Caki2 (cell line): Measurements from ENCODE around the gene GPC2. TPM values are rescaled to one million over a fixed set of nuclear protein-coding genes. Genes with fewer than 3 reads are reported as not detected.
A peak's percentile ranks its signal among the peaks of the same experiment; 100 is the strongest.

Source experiments
- DNase-seq: peaks from one replicate; pipeline ENCODE4 v3.0.0-alpha.2; 2015; ENCODE audit warnings: low read depth
- in situ Hi-C: cut with HindIII; loops from 2 replicates; pipeline ENCODE4 v1.10.0; 2016; ENCODE audit warnings: low sequenced_read_pairs, low pct_unique_long_range_greater_than_20kb, mixed read lengths
- total RNA-seq: library from RNA; depleted of rRNA; stranded (reverse); fragments of >200 nt; shearing (Covaris generic); gene quantifications from 2 replicates; pipeline ENCODE4 v1.2.3, GENCODE V29; 2014; ENCODE audit warnings: low replicate concordance

The GPC2 gene
- total RNA-seq, 1 experiment from 2014 or later: 1.6 TPM

- in situ Hi-C loops: no loop called here
- no peak for DNase-seq
Measured at GRCh38 chr7:100174582-100174981, 2.6 kb downstream of the GPC2 start.

- no peak for DNase-seq
- in situ Hi-C loops: no loop called here
Measured at GRCh38 chr7:100173806-100174495, 3.2 kb downstream of the GPC2 start.

- in situ Hi-C loops: no loop called here
- no peak for DNase-seq
Measured at GRCh38 chr7:100171840-100172239, 5.3 kb downstream of the GPC2 start.

GRCh38 chr7:100171087-100171681 is 6.0 kb downstream of the GPC2 start:
- no peak for DNase-seq
- in situ Hi-C loops: no loop called here

GRCh38 chr7:100170101-100170897 is 6.9 kb downstream of the GPC2 start:
- DNase-seq: no peak
- in situ Hi-C loops: no loop called here

GRCh38 chr7:100169147-100169850 is 7.9 kb downstream of the GPC2 start:
- in situ Hi-C loops: no loop called here
- no peak for DNase-seq

- DNase-seq: no peak
- in situ Hi-C loops: no loop called here
Measured at GRCh38 chr7:100167912-100168323, 9.3 kb downstream of the GPC2 start.

GRCh38 chr7:100166970-100167911 is 9.9 kb downstream of the GPC2 start:
- in situ Hi-C loops: no loop called here
- DNase-seq: no peak

GRCh38 chr7:100166317-100166940 is 10.8 kb downstream of the GPC2 start:
- DNase-seq: no peak
- in situ Hi-C loops: no loop called here

- in situ Hi-C loops: no loop called here
- DNase-seq: no peak
Measured at GRCh38 chr7:100163871-100164270, 13.3 kb downstream of the GPC2 start.

- DNase-seq: no peak
- in situ Hi-C loops: no loop called here
Measured at GRCh38 chr7:100163006-100163531, 14.1 kb downstream of the GPC2 start.

GRCh38 chr7:100160067-100160466 is 17.1 kb downstream of the GPC2 start:
- in situ Hi-C loops: no loop called here
- no peak for DNase-seq

GRCh38 chr7:100159099-100159623 is 18.0 kb downstream of the GPC2 start:
- DNase-seq: no peak
- in situ Hi-C loops: no loop called here

GRCh38 chr7:100158229-100159098 is 18.7 kb downstream of the GPC2 start, which contains the start of gene TRAPPC14:
Gene TRAPPC14, minus strand, starts transcription at chr7:100158723. Its CDS starts 224 bp downstream, at chr7:100158499.
- peak; percentile 83 for DNase-seq
- in situ Hi-C loops: no loop called here

GRCh38 chr7:100157334-100158228 is 19.6 kb downstream of the GPC2 start:
- in situ Hi-C loops: no loop called here
- DNase-seq: no peak
